ENCODE data around the gene CDKN2D.
A peak's percentile ranks its signal among the peaks of the same experiment; 100 is the strongest.
"Not testable (repeated sequence)": the region's sequence is repeated elsewhere in the genome, so short reads cannot be mapped to it uniquely, and the experiment has no call there.

Gene CDKN2D

DNA sequence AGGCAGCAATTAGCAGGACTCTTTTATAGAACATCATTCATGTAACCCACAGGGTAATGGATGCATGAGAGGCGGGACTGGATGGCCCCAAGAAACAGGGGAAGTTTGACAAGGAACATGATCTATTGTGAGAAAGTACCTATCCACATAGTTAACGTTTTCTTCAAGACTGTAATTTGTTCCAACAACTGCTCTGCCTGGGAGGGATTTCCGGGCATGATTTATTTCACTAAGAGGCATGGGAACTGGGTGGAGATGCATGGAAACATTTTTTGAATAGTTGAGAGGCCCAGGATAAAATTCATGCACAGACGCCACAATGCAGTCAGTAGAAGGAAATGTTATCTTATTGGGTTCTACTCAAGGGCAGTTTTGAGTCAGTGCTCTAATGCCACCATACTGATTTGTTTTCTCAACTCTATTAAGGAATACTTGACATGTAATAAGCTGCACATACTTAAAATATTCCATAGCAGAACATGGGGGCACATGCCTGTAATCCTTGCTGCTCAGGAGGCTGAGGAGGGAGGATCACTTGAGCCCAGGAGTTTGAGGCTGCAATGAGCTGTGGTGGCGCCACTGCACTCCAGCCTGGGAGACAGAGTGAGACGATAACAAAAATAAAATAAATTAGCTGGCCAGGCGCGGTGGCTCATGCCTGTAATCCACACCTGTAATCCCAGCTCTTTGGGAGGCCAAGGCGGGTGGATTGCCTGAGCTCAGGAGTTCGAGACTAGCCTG lies 35.0 kb downstream of the CDKN2D start:
- no peak for DNase-seq (ENCODE audit: low spot score)
- TF ChIP-seq, protein P1, sequence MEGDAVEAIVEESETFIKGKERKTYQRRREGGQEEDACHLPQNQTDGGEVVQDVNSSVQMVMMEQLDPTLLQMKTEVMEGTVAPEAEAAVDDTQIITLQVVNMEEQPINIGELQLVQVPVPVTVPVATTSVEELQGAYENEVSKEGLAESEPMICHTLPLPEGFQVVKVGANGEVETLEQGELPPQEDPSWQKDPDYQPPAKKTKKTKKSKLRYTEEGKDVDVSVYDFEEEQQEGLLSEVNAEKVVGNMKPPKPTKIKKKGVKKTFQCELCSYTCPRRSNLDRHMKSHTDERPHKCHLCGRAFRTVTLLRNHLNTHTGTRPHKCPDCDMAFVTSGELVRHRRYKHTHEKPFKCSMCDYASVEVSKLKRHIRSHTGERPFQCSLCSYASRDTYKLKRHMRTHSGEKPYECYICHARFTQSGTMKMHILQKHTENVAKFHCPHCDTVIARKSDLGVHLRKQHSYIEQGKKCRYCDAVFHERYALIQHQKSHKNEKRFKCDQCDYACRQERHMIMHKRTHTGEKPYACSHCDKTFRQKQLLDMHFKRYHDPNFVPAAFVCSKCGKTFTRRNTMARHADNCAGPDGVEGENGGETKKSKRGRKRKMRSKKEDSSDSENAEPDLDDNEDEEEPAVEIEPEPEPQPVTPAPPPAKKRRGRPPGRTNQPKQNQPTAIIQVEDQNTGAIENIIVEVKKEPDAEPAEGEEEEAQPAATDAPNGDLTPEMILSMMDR (IDR thresholded peaks at IDR 0.05) = no peak
- Histone ChIP-seq H3K4me3 (no peak overlapping the region), H3K27ac (peak overlapping the region in 1 of 2 donors; percentile 58)

DNA sequence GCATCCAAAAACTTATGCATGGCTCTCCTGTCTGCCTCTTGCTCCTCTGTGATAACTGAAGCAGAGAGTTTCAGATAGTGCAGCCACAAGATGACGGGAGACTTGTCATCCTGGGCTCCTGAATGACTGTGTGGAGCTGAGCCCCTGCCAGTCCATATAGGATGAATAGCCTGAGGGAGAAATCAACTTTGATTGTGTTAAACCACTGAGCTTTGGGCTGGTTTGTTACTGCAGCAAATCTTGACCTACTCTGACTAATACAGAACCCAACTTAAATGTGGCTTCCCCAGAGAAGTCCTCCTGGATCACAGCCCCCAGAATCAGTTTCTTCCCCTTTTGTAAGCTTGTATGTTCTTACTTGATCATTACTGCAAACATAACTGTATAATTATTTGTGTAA lies 36.3 kb downstream of the CDKN2D start:
- no peak for DNase-seq (ENCODE audit: low spot score)
- Histone ChIP-seq H3K27ac (no peak overlapping the region), H3K4me3 (no peak overlapping the region)
- TF ChIP-seq, protein P1 (IDR thresholded peaks at IDR 0.05) = no peak

DNA sequence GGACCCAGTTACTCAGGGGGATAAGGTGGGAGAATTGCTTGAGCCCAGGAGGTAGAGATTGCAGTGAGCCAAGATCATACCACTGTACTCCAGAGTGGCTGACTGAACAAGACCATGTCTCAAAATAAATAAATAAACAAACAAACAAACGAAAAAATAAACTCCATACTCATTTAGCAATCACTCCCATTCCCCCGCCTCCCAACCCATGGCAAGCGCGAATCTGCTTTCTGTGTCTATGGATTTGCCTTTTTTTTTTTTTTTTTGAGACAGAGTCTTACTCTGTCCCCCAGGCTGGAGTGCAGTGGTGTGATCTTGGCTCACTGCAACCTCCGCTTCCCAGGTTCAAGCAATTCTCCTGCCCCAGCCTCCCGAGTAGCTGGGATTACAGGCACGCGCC lies 41.9 kb downstream of the CDKN2D start:
- not testable (repeated sequence) for DNase-seq (ENCODE audit: low spot score); H3K27ac ChIP-seq; H3K4me3 ChIP-seq

DNA sequence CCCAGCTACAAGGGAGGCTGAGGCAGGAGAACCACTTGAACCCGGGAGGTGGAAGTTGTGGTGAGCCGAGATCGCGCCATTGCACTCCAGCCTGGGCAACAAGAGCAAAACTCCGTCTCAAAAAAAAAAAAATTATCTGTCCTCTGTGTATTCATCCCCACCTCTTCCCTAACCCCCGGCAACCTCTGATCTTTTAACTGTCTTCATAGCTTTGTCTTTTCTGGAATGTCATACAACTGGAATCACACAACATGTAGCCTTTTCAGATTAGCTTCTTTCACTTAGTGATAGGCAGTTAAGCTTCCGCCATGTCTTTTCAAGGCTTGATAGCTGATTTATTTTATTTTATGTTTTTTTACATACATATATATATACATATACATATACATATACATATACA lies 43.1 kb downstream of the CDKN2D start:
- no peak overlapping the region for H3K27ac ChIP-seq
- H3K4me3 ChIP-seq = no peak overlapping the region
- no peak for DNase-seq (ENCODE audit: low spot score)
- TF ChIP-seq, protein P1 (IDR thresholded peaks at IDR 0.05) = no peak

DNA sequence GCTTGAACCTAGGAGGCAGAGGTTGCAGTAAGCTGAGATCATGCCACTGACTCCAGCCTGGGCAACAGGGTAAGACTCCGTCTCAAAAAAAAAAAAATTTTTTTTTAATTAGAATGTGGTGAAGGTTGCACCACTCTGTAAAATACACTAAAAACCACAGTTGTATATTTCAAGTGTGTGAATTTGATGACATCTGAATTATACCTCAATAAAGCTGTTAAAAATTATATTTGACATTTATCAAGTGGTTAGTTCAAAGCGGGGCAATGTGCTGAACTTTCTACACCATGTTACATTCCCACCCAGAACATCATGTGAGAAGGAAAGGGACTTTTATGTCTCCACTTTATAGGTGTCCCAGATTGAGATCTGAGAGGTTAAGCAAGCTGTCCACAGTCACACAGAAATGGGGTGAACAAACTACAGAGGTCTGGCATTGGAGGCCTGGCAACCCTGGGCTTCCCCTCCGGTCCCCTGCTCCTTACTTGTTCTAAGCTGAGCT lies 45.6 kb downstream of the CDKN2D start:
- no peak for DNase-seq (ENCODE audit: low spot score)
- TF ChIP-seq, protein P1 (IDR thresholded peaks at IDR 0.05) = no peak
- H3K27ac ChIP-seq = no peak overlapping the region
- H3K4me3 ChIP-seq = no peak overlapping the region

DNA sequence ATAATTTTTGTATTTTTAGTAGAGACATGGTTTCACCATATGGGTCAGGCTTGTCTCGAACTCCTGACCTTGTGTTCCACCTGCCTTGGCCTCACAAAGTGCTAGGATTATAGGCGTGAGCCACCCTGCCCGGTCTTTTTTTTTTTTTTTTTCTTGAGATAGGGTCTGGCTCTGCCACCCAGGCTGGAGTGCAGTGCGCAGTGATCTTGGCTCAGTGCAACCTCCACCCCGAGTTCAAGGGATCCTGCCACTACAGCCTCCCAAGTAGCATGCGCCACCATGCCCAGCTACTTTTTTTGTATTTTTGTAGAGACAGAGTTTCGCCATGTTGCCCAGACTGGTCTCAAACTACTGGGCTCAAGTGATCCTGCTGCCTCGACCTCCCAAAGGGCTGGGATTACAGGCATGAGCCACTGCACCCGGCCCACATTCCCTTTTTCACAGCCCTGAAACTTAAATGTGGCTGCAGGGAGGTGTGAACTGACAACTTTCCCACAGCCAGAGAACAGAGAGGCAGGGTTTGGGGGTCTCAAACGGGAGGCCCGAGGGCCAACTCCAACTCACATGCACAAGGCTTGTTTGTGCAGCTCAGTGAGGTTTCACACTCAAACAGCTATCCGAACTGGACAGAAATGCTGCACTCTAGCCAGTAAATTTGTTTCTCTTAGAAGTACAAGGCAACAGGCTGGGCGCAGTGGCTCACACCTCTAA lies 47.2 kb downstream of the CDKN2D start:
- DNase-seq (ENCODE audit: low spot score) = no peak
- Histone ChIP-seq H3K27ac (no peak overlapping the region), H3K4me3 (no peak overlapping the region)
- TF ChIP-seq, protein P1 (IDR thresholded peaks at IDR 0.05) = no peak

DNA sequence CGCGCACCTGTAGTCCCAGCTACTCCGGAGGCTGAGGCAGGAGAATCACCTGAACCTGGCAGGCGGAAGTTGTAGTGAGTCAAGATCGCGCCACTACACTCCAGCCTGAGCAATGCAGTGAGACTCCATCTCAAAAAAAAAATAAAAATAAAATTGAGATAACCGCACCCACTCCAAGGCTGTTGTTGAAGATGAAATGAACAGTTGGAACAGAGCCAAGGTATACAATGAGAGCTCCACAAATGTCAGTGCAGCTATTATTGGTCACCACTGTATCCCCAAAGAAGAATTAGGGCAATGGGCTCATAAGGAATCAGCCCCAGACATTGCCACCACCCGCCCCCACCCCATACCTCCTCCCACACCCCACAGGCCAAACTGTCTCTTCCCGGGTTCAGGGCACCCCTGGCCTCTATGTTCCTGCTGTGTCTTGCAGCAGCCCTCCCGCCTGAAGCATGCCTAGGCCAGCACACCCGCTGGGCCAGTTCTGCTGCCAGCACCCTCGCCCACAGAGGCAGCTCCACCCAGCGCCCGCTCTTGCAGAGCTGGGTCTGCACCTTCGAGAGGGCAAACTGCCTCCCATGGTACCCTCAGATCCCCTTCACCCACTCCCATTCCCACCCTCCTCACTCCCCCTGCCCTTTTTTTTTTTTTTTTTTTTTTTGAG lies 48.0 kb downstream of the CDKN2D start:
- TF ChIP-seq, protein P1 (IDR thresholded peaks at IDR 0.05) = no peak
- DNase-seq (ENCODE audit: low spot score) = no peak
- no peak overlapping the region for H3K4me3 ChIP-seq
- no peak overlapping the region for H3K27ac ChIP-seq
